Measurements from ENCODE around the gene TBC1D22A. TPM values are rescaled to one million over a fixed set of nuclear protein-coding genes. Genes with fewer than 3 reads are reported as not detected.
"Not testable (repeated sequence)": the region's sequence is repeated elsewhere in the genome, so short reads cannot be mapped to it uniquely, and the experiment has no call there.

Gene TBC1D22A
- total and polyA plus RNA-seq, 10 of the 15 experiments (the other 5 are each of a cell fraction or from before 2014, with no cell fraction given), result 0.63 to 44.7 (median 27.4) TPM

DNA sequence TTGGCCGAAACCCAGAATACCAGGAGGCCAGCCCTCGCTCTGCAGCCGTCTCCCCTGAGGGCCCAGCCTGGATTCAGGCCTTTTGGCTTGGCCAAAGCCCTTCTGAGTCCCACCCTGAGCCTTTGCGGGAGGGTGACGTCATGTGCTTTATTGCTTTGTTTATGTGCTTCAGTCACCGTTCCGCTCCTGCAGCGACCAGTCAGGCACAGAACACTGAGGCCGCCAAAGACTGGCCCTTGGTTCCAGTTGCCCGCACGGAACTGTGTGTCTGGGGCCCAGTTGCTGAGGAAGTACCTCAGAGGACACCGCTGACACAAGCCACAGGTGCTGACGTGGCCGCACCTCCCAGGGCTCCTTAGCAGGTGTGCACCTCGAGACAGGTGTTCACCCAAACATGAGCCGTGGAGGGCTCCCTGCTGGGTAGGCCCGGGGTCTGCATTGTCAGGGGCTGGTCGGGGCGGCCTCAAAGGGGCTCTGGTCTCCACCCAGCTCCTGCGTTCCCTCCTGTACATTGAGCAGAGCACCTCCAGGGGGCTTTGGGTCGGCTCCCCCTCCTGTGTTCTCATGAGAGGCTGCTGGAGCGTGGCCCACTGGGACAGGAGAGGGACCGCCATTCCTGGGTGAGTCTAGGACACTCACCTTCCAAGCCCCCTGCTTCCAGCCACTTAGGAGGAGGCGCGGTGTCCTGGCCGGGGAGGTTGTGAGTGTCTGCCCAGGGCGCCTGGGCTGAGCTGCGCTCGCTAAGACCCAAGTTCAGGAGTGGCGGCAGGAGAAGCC, 376.8 kb downstream of the TBC1D22A start (continued):
- no peak for TF ChIP-seq ETV6 (conservative IDR thresholded peaks at IDR 0.05 in 1 of 2, IDR thresholded peaks at IDR 0.05 in 1 of 2; ENCODE audit: borderline replicate concordance in 1 of 2, low read depth in 1 of 2)
- TF ChIP-seq ZNF274 (IDR thresholded peaks at IDR 0.05; ENCODE audit: insufficient read depth, insufficient read length), result no peak
- no peak for TF ChIP-seq SMAD5 (IDR thresholded peaks at IDR 0.05; ENCODE audit: low read depth)

DNA sequence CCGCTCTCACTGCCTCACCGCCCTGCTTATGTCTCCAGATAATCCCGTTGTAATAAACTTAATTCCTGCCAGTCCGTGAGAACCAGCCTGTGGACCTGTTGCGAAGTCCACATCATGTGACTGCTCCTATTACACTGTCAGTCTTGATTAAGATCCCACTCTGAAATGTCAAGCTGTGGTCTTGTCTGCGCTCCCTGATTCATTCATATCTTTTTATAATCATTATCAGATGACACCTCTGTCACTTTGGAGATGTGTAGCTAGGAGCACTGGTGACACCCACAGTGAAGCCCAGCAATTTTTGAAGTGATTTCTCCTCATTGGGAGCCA, 377.3 kb downstream of the TBC1D22A start:
- no peak overlapping the region for H3K9ac ChIP-seq (ENCODE audit: control insufficient read depth, insufficient read depth, low read length)
- no peaks in the 10 kb centered on the region for H3K4me1 ChIP-seq (ENCODE audit: control insufficient read depth, insufficient read depth, low read length)
- DNase-seq (ENCODE audit: low read depth, low spot score) (no peak), FAIRE-seq (no peak), ATAC-seq (no peak)
- POLR2A ChIA-PET, result no interaction called here
- no peak overlapping the region for H3K4me3 ChIP-seq
- in situ Hi-C loops (cut with MboI) (no loop called here), intact Hi-C loops (cut with micrococcal nuclease; ENCODE audit: unreplicated experiment) (no loop called here)
- WGBS (ENCODE audit: insufficient coverage, insufficient replicate concordance, low lambda C conversion rate, missing lambda C conversion rate), result 94% methylated on average over 6 of the region's 6 CpGs
- H3K4me2 ChIP-seq (ENCODE audit: control insufficient read depth, insufficient read depth), result no peak overlapping the region
- no peaks in the 10 kb centered on the region; a peak in 1 of 4 replicates for H3K36me3 ChIP-seq (ENCODE audit: control insufficient read depth in 2 of 2, insufficient read depth in 2 of 2, low read length in 1 of 2)
- H4K20me1 ChIP-seq (ENCODE audit: control insufficient read depth, insufficient read depth), result no peaks in the 10 kb centered on the region
- RAD21 ChIA-PET (ENCODE audit: unreplicated experiment), result no interaction called here
- TF ChIP-seq FOXK2 (IDR thresholded peaks at IDR 0.05), result no peak
- TF ChIP-seq PAX5 (IDR thresholded peaks at IDR 0.05; ENCODE audit: borderline replicate concordance, low read depth, low read length), result no peak
- no peak for TF ChIP-seq HDAC2 (IDR thresholded peaks at IDR 0.05)
- no peak for TF ChIP-seq PML (IDR thresholded peaks at IDR 0.05; ENCODE audit: low read length)
- TF ChIP-seq GATAD2B (conservative IDR thresholded peaks at IDR 0.05; ENCODE audit: low read depth), result no peak
- no peak for TF ChIP-seq SREBF2 (IDR thresholded peaks at IDR 0.05; ENCODE audit: low read length)
- CTCF ChIA-PET, result no interaction called here
- no TSS peak for BruUV-seq (replicated peaks)
- no peak overlapping the region for H2AFZ ChIP-seq (ENCODE audit: control insufficient read depth, low read depth, low read length)
- SMC1A ChIA-PET (ENCODE audit: uncharacterized antibody, unreplicated experiment), result no interaction called here
- H3K9me3 ChIP-seq (replicated peaks; ENCODE audit: control insufficient read depth, insufficient read depth, low read length), result no peaks in the 10 kb centered on the region
- H3K27ac ChIP-seq (ENCODE audit: control insufficient read depth, insufficient read depth), result no peak overlapping the region
- H3K27me3 ChIP-seq (replicated peaks in 1 of 2; ENCODE audit: control insufficient read depth in 2 of 2, insufficient read depth in 2 of 2, low read length in 1 of 2), result no peaks in the 10 kb centered on the region
- no peaks in the 10 kb centered on the region for H3K79me2 ChIP-seq (ENCODE audit: control insufficient read depth, insufficient read depth, low read length)

DNA sequence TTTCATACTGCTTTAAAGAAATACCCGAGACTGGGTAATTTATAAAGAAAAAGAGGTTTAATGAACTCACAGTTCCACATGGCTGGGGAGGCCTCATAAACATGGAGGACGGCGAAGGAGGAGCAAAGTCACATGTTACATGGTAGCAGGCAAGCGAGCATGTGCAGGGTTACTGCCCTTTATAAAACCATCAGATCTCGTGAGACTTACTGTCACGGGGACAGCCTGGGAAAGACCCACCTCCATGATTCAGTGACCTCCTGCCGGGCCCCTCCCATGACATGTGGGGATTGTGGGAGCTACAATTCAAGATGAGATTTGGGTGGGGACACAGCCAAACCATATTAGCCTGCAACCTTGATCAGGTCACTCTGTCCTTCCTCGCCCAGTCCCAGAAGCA, 378.5 kb downstream of the TBC1D22A start:
- POLR2A ChIA-PET; H3K9ac ChIP-seq (ENCODE audit: control insufficient read depth, insufficient read depth, low read length); H3K27me3 ChIP-seq (replicated peaks in 1 of 2; ENCODE audit: control insufficient read depth in 2 of 2, insufficient read depth in 2 of 2, low read length in 1 of 2); H3K27ac ChIP-seq (ENCODE audit: control insufficient read depth, insufficient read depth); H3K36me3 ChIP-seq (ENCODE audit: control insufficient read depth in 2 of 2, insufficient read depth in 2 of 2, low read length in 1 of 2); FAIRE-seq; intact Hi-C loops (cut with micrococcal nuclease; ENCODE audit: unreplicated experiment); H3K4me2 ChIP-seq (ENCODE audit: control insufficient read depth, insufficient read depth); DNase-seq (ENCODE audit: low read depth, low spot score); SMC1A ChIA-PET (ENCODE audit: uncharacterized antibody, unreplicated experiment); H3K9me3 ChIP-seq (replicated peaks; ENCODE audit: control insufficient read depth, insufficient read depth, low read length); in situ Hi-C loops (cut with MboI); ATAC-seq; H4K20me1 ChIP-seq (ENCODE audit: control insufficient read depth, insufficient read depth); H3K4me1 ChIP-seq (ENCODE audit: control insufficient read depth, insufficient read depth, low read length); BruUV-seq (replicated peaks); RAD21 ChIA-PET (ENCODE audit: unreplicated experiment); H3K79me2 ChIP-seq (ENCODE audit: control insufficient read depth, insufficient read depth, low read length); H2AFZ ChIP-seq (ENCODE audit: control insufficient read depth, low read depth, low read length); H3K4me3 ChIP-seq; CTCF ChIA-PET: not testable (repeated sequence)
- 73% methylated on average over 8 of the region's 8 CpGs for WGBS (ENCODE audit: insufficient coverage, insufficient replicate concordance, low lambda C conversion rate, missing lambda C conversion rate)

Measured in GM12878 (cell line).